T-helper 9 cell (primary cell): ENCODE results near the gene DLST.

Source experiments
- DNase-seq: peaks from one replicate; pipeline ENCODE4 v3.0.0-alpha.2; 2020

Gene DLST

DNA sequence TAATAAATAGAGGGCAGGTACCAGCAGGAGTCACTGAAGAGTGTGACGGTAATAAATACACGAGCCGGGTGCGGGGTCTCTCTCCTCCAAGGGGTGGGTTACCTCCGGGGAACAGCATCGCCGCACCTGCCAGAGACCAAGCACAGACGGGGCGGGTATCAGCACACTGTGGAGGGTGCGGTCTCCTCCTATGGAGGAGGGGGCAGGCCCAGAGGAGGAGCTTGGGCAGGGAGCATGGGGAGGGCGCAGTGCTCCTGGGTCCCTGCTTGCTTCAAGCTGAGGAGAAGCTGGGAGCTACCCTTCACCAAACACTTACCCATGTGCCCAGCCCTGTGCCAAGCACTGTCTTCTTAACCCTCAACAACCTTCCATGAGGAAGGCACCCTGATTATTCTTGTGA, 60.9 kb downstream of the DLST start:
- no peak for DNase-seq

DNA sequence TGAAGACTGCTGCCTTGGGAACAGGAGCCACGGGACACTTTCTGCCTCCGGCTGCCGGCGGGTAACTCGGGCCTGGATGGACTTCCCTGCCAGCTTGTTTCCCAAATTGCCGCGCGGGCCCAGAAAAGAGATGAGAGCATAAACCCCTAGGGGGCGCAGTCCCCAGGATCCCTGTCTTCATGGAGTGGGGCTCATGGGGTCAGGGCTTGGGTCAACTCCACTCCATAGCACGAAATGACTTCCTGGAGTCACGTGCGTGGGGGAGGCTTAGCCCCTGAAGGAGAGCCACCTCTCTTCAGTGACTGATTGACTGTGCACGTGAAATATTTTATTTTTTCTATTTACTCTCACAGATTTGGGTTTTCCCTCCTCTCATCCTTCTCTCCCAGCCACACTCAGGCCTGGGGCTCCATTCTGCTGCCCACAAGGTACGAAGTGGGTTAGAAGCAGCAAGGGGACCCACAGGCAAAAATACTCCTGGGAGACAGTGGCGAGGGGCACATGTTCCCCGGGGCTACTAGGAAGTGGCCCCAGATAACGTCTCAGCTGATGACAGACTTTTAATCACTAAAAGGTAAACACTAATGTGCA, 63.6 kb downstream of the DLST start:
- no peak for DNase-seq

GRCh38 chr14:74945852-74946658, 64.3 kb downstream of the DLST start:
- peak; percentile 67 for DNase-seq

- DNase-seq, result no peak
Observed at GRCh38 chr14:74946659-74947281, 65.1 kb downstream of the DLST start.

DNA sequence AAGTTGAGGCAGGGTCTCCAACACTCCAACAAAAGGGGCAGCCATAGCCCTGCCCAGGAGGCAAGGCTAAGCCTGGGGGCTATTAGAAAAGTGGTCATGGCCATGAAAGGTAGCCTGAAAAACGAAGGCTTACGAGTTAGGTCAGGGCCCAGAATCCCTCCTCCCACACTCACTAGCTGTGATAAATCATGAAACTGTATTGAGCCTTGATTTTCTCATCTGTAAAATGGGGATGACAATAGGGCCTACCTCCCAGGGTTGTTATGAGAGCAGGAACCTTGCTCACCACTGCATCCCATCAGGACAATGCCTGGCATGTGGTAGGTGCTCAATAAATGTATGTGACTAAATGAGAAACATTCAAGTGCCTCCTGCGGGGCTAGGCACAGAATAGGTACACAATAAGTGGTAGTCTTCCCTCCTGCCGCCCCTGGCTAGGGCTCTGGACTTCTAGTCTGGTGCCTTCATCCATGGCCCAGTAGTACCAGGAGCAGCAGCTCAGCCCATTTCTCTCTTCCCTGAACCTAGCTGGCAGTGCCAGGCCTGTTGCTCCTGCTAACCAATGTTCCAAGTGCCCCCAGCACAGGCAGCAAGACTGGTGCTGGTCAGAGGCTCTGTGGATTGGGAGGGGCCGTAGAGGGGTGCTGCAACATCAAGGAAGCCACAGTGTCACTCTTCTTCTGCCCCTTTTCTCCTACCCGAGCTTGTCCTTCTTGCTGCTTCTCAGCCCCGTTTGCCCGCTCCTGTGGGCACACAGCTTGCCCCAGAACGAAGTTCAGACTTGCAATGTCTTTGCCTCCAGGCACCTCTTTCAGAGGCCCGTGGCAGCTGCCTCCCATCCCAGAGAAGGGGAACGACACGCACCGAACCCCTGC, 65.9 kb downstream of the DLST start:
- DNase-seq, result no peak

- no peak for DNase-seq
Observed at GRCh38 chr14:74948228-74949175, 66.8 kb downstream of the DLST start.

- no peak for DNase-seq
Observed at GRCh38 chr14:74949191-74949601, 67.5 kb downstream of the DLST start.

DNA sequence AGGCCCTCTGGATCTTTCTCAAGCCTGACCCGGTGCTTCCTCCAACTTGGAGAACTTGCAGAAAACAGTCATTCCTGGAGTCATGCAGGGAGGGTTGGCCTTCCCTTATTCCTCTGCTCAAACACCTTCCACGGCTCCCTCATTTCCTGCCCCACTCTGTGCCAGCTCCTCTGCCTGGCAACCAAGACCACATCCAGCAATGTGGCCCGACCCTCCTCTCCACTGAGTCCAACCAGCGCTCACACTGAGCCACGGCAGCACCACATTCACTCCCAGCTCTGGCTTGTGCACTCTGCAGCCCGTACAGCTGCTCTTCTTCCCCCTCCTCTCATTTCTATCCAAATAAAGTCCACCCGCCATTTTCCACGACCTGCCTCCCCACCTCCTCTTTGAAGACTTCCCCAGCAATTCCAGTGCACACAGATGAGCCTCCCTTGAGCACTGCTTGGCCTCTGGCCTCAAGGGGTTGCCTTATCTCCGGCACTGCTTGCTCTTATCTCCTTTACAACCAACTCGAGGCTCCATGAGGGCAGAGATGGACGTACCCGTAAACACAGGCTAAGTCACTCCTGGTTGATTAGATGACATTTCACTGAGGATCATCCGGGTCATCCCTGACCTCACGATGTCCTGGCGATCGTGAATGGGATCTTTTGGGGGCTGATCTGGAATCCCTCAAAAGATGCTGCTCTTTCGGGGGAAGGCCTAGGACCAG, 68.3 kb downstream of the DLST start:
- DNase-seq, result no peak

DNA sequence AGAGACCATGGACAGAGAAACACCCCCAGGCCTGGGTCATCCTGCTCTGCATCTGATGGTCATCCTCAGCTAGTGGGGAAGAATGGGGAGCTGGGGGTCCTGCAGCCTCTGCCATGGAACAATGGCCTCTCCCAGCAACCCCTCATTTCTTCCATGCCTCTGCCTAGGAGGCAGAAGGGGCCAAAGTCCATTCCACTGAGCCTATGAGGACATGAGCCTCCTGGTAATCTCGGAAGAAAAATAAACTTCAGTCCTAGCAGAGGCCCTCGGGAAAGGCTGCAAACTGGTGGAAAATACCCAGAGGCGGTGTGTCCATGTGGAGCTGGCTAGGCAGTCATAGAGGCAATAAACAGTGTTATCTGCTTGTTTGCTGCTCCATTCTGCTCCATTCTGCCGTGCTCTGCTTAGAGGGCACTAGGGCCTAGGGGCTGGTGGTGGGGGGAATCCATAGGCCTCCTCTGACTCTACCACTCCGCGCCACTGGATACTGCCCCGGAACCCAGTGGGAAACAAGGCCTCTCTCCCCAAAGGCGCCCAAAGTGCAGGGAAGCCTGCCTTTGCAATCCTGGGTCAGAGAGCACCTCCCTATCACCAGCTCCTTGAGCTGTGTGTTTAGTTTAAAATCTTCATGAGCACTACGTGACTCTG, 69.2 kb downstream of the DLST start:
- no peak for DNase-seq

DNA sequence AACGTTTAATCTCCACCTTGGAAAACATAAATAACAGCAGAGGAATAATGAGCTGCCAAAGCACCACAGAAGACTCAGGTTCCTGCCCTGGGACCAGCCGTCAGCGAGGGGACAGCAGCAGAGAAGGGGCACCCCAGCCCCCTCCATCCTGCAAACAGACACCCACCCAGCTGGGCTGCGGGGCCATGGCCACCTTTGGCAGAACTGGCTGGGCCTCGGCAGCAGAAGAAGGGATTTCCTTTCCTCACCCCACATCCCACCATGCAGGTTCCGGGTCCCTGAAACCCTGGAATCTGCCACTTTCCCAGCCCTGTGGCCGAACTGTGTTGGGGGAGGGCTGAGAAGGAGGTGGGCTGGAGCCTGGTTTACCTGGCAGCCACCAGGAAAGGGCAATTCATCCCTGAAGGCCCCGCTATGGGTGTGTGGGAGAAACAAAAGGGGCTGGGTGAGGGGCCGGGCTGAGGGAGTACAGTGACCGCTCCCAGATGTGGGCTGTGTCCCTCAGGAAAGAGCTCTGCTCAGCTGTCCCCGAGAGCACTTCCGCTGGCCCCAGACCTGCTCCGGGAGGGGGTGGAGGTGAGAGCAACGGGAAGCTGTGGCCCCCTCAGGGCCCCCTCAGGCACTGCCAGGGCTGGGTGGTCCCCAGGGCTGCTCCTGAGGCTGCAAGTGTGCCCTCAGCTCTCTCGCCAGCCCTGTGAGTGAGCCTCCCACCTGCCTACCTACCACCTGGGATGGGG, 69.9 kb downstream of the DLST start:
- DNase-seq, result no peak

DNA sequence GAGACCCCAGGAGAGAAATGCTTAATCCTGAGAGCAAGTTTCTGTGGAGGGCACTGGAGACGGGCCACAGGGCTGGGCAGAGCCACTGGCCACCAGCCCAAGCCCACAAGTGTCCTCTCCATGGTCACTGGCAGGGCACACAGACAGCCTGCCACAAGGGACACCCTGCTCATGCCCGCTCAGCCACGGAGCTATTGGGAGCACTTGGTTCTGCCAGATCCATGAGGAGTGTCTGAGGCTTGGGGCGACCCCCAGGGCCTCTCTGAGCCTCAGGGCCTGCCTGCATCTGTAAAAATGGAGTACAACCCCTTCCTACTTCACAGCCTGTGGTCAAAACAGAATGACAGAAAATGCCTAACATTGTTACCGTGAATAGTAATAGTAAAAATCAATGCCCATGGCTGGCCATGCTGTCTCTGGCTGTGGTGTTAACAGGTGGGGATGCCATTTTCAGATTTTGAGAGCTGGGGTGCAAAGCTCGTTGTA, 70.5 kb downstream of the DLST start:
- DNase-seq, result no peak

DNA sequence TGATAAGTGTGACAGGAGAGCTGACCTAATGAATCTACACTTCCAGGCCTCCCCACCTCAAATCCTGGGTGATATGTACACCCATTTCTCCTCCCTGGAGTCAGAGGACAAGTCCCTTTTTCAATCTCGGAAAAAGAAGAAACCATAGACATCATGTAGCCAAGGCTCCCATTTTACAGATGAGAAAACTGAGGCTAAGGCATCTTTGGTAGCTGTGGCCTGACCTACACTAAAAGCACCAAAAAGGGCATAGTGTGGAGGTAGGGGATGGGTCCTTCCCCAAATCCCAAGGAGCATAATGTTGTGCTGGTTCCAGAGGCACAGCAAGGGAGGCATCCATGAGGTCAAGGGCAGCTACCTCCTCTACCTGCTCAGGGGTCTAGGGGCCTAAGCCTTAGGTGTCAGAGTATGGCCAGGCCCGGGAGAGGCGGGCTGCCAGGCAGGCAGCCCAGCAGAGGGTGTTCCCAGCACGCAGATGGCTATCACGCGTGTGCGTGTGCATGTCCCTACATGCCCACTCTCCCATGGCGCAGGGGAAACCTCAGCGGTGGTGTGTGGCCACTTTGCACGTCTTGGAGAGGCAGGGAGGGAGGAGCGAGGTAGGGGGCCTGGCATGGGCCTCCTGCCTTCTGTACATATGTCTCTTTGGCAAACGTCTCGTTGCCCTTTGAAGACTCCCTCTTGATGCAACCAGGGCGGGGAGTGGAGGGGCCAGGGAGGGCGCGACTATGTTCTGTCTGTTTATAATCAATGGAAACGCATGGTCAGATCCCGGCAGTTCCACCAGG, 71.2 kb downstream of the DLST start:
- DNase-seq, result no peak
